Ishikawa (cell line): Measurements from ENCODE around the gene UBXN4.

Experiments used
- CEBPB ChIP-seq: IDR thresholded peaks from 2 replicates; pipeline ENCODE4 v1.6.1; 2012
- CREB1 ChIP-seq: IDR thresholded peaks from 2 replicates; pipeline ENCODE4 v1.6.1; 2012; ENCODE audit warnings: low read depth
- EGR1 ChIP-seq: IDR thresholded peaks from 2 replicates; pipeline ENCODE4 v1.6.1; 2012
- EP300 ChIP-seq: IDR thresholded peaks from 2 replicates; pipeline ENCODE4 v1.6.1; 2012; ENCODE audit warnings: borderline replicate concordance
- MAX ChIP-seq: IDR thresholded peaks from 2 replicates; pipeline ENCODE4 v1.6.1; 2012
- NFIC ChIP-seq: IDR thresholded peaks from 2 replicates; pipeline ENCODE4 v1.6.1; 2012
- RAD21 ChIP-seq: IDR thresholded peaks from 2 replicates; pipeline ENCODE4 v1.6.1; 2012; ENCODE audit warnings: low read depth
- REST ChIP-seq: IDR thresholded peaks from 2 replicates; pipeline ENCODE4 v1.6.1; 2012; ENCODE audit warnings: low read depth, mild to moderate bottlenecking
- TAF1 ChIP-seq: IDR thresholded peaks from 2 replicates; pipeline ENCODE4 v1.6.1; 2012; ENCODE audit warnings: low read depth, mild to moderate bottlenecking
- TCF12 ChIP-seq: IDR thresholded peaks from 2 replicates; pipeline ENCODE4 v1.6.1; 2012; ENCODE audit warnings: low read depth
- USF1 ChIP-seq: IDR thresholded peaks from 2 replicates; pipeline ENCODE4 v1.6.1; 2012
- YY1 ChIP-seq: IDR thresholded peaks from 2 replicates; pipeline ENCODE4 v1.6.1; 2012; ENCODE audit warnings: low read depth

GRCh38 chr2:135797497-135798274 lies 56.0 kb downstream of the UBXN4 start:
- no peak for TF ChIP-seq EP300
- TF ChIP-seq YY1, result no peak
- peak; percentile 72 for TF ChIP-seq MAX
- TF ChIP-seq CEBPB, result no peak
- TF ChIP-seq CREB1, result no peak
- TF ChIP-seq RAD21, result peak; percentile 73
- no peak for TF ChIP-seq USF1
- no peak for TF ChIP-seq TAF1
- no peak for TF ChIP-seq TCF12
- TF ChIP-seq REST, result no peak
- no peak for TF ChIP-seq NFIC
- TF ChIP-seq EGR1, result no peak
